NCI-H2196 treated with DMSO at 0.1 percent for 48 hours (cell line): ENCODE results near the gene TM7SF3.

ENCODE experiments used
- DNase-seq: peaks from one replicate; lab custom pipeline; 2025; ENCODE audit not compliant: unreplicated experiment; lab: John Stamatoyannopoulos, UW

TM7SF3 gene

DNA sequence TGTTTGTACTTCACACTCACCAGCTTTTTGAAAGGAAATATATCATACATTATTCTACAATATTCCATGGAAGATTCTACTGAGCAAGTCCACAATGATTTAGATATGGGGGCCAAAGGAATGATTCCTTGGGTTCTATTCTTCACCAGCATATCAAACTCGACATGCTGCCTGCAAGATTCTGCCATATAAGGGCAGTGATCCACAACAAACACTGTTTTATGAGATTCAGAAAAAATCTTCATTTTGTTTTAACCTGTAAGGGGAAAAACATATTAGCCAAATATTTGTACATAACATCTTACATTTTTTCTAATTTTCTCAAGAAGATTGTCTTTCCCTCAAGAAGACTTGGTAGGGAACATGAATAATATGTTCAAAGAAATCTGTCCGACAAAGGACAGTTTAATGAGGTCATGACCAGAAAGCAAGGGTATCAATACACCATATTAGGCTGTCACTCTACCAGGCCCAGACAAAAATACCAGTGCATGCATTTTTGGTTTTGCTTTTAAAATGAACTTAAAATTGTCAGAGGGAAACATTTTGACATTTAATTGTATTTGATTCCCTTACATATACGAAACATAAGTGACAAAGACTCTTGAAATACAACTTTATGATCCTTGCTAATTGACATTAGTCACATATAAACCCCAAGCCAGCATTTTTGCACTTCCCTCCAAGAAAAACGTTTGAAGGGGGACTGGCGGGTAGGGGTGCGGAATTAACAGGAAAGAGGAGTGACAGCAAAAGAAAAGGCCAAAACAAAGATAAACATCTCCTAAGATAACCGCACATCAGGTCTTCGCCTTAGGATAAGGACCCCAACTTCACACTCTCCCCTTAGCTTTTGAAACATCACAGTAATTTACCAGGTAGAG, 77.4 kb downstream of the TM7SF3 start:
- no peak for DNase-seq

DNA sequence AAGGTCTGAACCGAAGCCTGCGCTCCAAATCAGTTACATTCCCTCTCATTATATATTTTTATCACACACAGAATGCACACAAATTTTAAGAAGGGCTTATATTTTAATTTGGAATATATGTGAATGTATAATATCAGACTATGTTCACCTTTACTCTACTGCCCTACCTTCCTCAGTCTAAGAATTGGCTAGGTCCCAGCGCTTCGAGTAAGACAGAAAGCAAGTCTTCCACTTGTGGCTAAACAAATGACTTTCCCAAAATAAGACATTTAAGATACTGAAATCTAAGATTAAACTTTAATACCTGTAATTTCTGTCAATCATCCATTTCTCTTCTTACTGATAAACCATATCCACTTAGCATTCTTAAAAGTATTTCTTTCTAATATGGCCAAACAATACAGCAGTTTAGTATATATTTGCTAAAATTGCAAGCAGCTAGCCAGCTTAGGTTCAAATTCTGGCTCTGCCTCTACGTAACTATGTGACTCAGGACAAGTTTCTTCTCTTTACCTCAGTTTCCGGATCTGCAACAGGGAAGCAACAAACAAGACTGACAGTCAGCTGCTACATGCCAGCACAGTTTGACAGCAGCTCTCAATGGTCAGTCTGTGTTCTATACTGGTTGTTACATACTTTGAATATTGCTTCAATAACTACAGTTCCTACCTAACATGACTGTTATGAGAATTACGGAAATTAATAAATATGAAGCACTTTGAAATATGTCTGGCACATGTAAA, 78.4 kb downstream of the TM7SF3 start:
- no peak for DNase-seq

DNA sequence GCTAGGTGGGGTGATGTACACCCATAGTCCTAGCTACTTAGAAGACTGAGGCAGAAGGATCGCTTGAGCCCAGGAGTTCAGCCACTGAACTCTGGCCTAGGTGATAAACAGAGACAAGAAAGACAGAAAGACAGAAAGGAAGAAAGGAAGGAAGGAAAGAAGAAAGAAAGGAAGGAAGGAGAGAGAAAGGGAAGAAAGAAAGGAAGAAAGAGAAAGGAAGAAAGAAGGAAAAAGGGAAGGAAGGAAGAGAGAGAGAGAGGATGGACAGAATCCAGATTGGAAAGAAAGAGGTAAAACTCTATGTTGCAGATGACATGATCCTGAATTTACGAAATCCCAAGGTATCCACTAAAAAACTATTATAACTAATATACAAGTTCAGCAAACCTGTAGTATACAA, 84.6 kb downstream of the TM7SF3 start:
- no peak for DNase-seq

DNA sequence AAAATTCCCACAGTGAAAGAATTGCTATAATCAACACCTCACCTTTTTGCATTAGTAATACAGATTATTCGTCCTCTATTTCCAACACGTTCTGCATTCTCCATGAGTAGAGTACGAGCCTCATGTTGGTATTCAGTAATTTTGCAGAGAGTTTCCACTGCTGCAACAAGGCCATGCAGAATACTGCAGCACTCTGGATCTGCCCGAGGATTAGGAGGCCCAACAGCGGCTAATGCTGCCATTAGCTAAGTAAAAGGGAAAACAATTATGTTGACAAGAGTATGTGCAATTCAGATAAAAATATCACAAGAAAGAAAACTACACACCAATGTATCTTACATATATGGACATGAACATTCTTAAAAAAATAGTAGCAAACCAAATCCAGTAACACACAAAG, 85.5 kb downstream of the TM7SF3 start:
- DNase-seq = no peak
